Endothelial cell (in vitro differentiated cells): ENCODE measurements around the gene TMEM203. TPM values are rescaled to one million over a fixed set of nuclear protein-coding genes. Genes with fewer than 3 reads are reported as not detected.
A peak's percentile ranks its signal among the peaks of the same experiment; 100 is the strongest.

Experiments used
- DNase-seq: peaks from one replicate; pipeline ENCODE4 v3.0.0; 2021; ENCODE audit warnings: low spot score
- H3K27ac Mint-ChIP-seq: one replicate; pipeline ENCODE4 v1.8.0; 2021; ENCODE audit warnings: mixed read lengths, inconsistent platforms; ENCODE audit not compliant: unreplicated experiment
- H3K27me3 Mint-ChIP-seq: one replicate; pipeline ENCODE4 v1.8.0; 2021; ENCODE audit warnings: mild to moderate bottlenecking, moderate library complexity, mixed read lengths, inconsistent platforms; ENCODE audit not compliant: unreplicated experiment
- H3K36me3 Mint-ChIP-seq: one replicate; pipeline ENCODE4 v1.8.0; 2021; ENCODE audit warnings: mild to moderate bottlenecking, low read depth, mixed read lengths, inconsistent platforms; ENCODE audit not compliant: unreplicated experiment
- H3K4me1 Mint-ChIP-seq: one replicate; pipeline ENCODE4 v1.8.0; 2021; ENCODE audit warnings: mild to moderate bottlenecking, mixed read lengths, inconsistent platforms; ENCODE audit not compliant: unreplicated experiment
- H3K4me3 Mint-ChIP-seq: one replicate; pipeline ENCODE4 v1.8.0; 2021; ENCODE audit warnings: mild to moderate bottlenecking, mixed read lengths, inconsistent platforms; ENCODE audit not compliant: unreplicated experiment
- H3K9me3 Mint-ChIP-seq: one replicate; pipeline ENCODE4 v1.8.0; 2021; ENCODE audit warnings: mixed read lengths, inconsistent platforms; ENCODE audit not compliant: unreplicated experiment
- total RNA-seq: library from RNA; stranded (reverse); fragmentation: NEBNext Ultra II Directional; extraction: Animal tissue kit (Norgen Biotek cat#: 25700); gene quantifications from one replicate; pipeline ENCODE4 v1.2.1, GENCODE V29; 2021; ENCODE audit not compliant: unreplicated experiment
- TF ChIP-seq, protein P1 (sequence below): fragments of 200-600 bp; sonication (generic); IDR thresholded peaks from one replicate; pipeline ENCODE4 v1.5.0; 2021; ENCODE audit warnings: antibody characterized with exemption; ENCODE audit not compliant: unreplicated experiment

Gene TMEM203
- total RNA-seq, 1 donor from 2014 or later, result 27.4 TPM

DNA sequence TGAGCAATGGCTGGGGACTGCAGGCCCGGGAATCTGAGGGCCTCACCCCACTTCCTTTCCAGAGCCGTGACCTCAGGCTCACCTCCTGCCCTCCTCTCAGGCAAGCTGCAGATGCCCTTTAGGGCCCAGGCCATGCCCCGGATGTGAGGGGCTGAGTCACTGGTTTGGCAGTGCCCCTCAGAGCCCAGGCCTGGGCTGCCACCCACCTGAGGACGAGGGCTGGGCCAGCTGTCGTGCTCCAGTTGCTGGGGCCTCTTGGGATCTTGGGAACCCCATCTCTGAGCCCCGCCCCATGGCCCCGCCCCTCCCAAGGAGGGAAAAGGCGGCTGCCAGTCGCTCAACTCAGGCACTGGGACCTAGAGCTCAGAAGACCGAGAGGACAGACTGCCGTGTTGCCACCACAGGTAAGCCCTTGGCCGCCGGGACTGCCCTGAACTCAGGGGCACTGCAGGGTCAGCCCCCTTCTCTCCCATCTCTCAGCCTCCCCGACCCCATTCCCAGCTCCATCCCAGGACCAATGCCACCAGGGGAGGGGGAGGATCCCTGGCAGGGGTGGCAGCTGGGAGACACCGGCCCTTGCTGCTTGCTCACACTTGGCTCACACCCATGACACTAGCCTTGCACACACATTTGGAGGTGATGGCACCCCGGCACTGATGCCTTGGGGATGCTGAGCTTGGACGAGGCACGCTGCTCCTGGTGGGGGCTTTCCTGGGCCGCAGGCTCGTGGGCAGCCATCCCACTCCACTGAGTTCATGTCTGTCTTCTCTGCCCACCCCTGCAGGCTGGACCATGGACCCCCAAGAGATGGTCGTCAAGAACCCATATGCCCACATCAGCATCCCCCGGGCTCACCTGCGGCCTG, 19.6 kb upstream of the TMEM203 start, which contains the start of gene CYSRT1:
Gene CYSRT1, plus strand, starts transcription at position 345 of the 865 bp plus-strand sequence. Its CDS starts 448 bp downstream, at position 793.
- no peaks in the 10 kb centered on the region for H3K9me3 Mint-ChIP-seq
- TF ChIP-seq, protein P1, sequence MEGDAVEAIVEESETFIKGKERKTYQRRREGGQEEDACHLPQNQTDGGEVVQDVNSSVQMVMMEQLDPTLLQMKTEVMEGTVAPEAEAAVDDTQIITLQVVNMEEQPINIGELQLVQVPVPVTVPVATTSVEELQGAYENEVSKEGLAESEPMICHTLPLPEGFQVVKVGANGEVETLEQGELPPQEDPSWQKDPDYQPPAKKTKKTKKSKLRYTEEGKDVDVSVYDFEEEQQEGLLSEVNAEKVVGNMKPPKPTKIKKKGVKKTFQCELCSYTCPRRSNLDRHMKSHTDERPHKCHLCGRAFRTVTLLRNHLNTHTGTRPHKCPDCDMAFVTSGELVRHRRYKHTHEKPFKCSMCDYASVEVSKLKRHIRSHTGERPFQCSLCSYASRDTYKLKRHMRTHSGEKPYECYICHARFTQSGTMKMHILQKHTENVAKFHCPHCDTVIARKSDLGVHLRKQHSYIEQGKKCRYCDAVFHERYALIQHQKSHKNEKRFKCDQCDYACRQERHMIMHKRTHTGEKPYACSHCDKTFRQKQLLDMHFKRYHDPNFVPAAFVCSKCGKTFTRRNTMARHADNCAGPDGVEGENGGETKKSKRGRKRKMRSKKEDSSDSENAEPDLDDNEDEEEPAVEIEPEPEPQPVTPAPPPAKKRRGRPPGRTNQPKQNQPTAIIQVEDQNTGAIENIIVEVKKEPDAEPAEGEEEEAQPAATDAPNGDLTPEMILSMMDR, result no peak
- H3K27me3 Mint-ChIP-seq, result peaks cover 11% of the 10 kb centered on the region
- no peaks in the 10 kb centered on the region for H3K4me1 Mint-ChIP-seq
- H3K27ac Mint-ChIP-seq, result no peak within 1 kb of the TSS
- no peak for DNase-seq
- H3K36me3 Mint-ChIP-seq, result no peaks in the 10 kb centered on the region
- H3K4me3 Mint-ChIP-seq, result peak within 1 kb of the TSS; percentile 71

DNA sequence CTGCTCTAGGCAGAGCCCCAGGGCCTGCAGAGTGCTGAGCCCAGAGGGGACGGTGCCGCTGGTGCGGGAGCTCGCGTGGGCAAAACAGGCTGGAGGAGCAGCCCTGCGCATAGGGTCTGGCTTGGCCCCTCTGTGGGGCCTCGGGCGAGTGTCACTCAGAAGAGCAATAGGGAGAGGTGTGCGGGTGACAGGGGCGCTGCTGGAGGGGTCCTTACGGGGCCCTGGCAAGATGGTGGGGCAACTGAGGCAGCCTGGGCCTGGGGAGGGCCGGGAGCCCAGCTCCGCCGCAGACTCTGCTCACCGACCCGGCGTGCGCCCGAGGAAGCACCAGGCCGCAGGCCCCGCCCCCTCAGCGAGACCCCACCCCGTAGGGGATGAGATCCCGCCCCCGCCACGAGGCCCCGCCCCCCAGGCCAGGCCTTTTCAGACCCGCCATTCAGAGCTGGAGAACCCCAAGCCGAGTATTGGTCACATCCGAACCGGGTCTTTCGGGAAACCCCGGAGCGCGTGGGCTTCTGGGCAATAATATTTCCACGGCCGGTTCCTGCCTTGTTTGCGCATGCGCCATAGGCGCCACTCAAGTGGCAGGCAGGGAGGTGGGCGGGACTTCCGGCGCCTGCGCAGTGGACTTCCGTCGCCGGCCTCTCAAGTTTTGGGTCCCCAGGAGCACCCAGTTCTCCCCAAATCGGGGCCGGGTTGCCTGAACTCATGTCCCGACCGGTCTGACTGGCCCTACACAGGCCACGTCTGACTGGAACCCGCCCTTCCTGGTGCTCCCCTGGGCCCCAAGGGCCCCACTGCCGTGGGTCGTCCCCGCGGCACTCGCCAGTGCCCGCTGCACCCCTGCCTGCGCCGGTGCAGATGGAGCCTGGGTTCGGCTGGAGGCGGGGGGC, 17.9 kb upstream of the TMEM203 start:
- Mint-ChIP-seq H3K4me1 (no peaks in the 10 kb centered on the region), H3K9me3 (no peaks in the 10 kb centered on the region), H3K36me3 (no peaks in the 10 kb centered on the region), H3K4me3 (peak overlapping the region; percentile 82), H3K27ac (no peak overlapping the region), H3K27me3 (peaks cover 11% of the 10 kb centered on the region)
- peak; percentile 94 for DNase-seq
- TF ChIP-seq, protein P1, result no peak

DNA sequence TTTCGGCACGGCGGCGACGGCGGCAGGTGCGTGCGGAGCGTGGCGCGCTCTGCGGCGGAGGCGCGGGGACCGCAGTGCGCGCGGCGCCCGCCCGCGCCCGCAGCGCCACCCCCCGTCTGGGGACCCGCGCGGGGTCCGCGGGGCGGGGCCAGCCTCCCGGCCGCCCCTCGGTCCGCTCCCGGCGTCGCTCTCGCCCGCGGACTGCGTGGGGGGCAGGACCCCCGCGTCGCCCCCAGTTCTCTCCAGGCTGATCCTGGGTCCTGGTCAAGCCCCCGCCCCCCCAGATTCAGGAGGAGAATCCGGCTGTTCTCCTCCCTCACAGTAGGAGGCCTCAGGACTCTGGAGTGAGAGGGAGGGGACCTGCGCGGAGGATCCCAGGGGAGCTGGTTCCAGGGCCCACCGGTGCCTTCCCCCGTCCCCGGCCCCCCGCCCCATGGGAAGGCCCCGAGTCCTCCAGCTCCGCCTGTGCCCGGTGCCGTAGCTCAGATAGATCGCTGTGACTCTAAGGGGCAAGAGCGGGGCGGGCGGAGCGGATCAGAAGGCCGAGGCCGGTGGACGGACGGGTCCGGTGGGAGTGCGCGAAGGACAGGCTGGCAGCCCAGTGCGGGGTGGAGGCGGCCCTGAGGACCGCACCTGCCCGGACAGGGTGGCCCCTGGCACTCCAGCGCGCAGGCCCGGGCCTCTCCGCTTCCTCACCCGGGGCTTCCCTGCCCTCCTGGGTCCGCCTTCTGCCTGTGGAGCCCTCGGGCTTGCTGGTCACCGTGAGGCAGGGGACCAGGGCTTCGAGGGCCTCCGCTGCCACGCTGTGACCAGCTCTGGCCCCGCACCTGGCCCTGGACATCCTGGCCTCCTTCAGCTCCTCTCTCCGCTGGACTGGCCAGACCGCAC, 17.0 kb upstream of the TMEM203 start, which contains the start of gene RNF208:
Gene RNF208, minus strand, starts transcription at position 51 of the 888 bp plus-strand sequence. CDS start 1,028 bp downstream, outside the sequence.
- DNase-seq, result no peak
- Mint-ChIP-seq H3K4me3 (peak within 1 kb of the TSS; percentile 82), H3K27me3 (peaks cover 11% of the 10 kb centered on the region), H3K9me3 (no peaks in the 10 kb centered on the region), H3K27ac (no peak within 1 kb of the TSS), H3K4me1 (no peaks in the 10 kb centered on the region), H3K36me3 (no peaks in the 10 kb centered on the region)
- TF ChIP-seq, protein P1, result no peak

DNA sequence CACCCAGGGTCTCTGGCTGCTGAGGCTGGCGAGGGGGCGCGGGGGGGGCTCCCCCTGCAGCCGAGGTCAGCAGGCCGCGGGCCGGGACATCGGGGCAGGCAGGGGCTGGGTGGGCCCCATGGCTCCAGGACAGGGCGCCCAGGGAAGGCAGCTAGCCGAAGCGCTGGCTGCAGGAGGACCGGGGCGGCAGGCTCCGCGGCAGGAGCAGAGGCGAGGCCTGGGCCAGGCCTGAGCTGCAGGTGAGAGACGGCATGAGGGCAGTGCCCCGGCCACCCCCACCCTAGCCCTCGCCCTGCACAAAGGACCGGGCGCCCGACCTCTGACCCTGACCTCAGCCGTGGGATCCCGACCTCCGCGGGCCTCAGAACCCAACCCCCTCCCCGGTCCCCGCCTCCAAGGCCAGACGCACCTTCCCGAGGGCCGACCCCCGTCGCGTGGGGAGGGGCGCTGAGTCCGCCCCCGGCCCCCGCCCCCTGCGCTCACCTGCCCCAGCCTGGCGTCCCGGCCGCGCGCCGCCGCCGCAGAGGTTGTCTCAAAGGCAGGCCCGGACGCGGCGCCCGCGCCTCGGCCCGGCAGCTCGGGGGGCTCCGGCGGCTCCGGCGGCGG, 16.2 kb upstream of the TMEM203 start:
- no peak for DNase-seq
- TF ChIP-seq, protein P1, result no peak
- peaks cover 12% of the 10 kb centered on the region for H3K27me3 Mint-ChIP-seq
- H3K4me3 Mint-ChIP-seq, result no peak overlapping the region
- H3K36me3 Mint-ChIP-seq, result no peaks in the 10 kb centered on the region
- H3K27ac Mint-ChIP-seq, result no peak overlapping the region
- H3K9me3 Mint-ChIP-seq, result no peaks in the 10 kb centered on the region
- no peaks in the 10 kb centered on the region for H3K4me1 Mint-ChIP-seq
